NCI-H2081 (cell line): ENCODE data around the gene HEBP2.
"Not testable (repeated sequence)": the region's sequence is repeated elsewhere in the genome, so short reads cannot be mapped to it uniquely, and the experiment has no call there.

ENCODE experiments used
- DNase-seq, 2 experiments: peaks; one replicate each; lab custom pipeline; 2025; lab: John Stamatoyannopoulos, UW

The HEBP2 gene

GRCh38 chr6:138403801-138404665, at the start of gene HEBP2:
Gene HEBP2 (plus strand): TSS chr6:138404223. CDS start chr6:138404496, 273 bp downstream.
- DNase-seq: peak; percentile 92 to 93

GRCh38 chr6:138357928-138358327, 46.1 kb upstream of the HEBP2 start:
- no peak for DNase-seq

GRCh38 chr6:138368684-138369083, 35.3 kb upstream of the HEBP2 start:
- DNase-seq: not testable (repeated sequence)

GRCh38 chr6:138370631-138371451, 33.2 kb upstream of the HEBP2 start:
- no peak for DNase-seq

DNA sequence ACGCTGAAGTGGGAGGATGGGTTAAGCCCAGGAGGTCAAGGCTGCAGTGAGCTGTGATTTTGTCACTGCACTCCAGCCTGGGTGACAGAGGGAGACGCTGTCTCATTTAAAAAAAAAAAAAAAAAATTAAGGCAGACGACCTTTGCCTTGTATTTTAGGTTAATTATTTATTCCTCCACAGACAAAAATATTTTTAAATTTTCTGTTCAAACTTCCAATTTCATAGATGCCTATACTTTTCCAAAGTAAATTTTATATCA, 32.6 kb upstream of the HEBP2 start:
- DNase-seq: no peak

DNA sequence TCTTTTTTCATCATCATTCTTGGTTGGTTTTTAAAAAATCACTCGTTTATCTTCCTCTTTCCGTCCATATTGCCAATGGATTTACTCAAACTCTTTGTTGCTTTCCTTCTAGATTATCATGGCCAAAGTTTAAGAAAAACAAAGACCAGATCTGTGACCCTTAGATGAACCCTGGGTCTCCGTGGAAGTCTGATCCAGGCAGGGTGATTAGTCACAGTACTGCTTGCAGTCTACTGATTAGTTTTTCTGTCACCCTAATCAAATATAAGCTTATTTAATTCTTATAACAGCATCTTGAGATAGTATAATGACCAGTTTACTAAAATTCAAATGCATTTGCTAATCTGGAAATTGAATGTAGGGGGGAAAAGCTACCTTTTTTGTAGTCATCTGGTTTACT, 32.3 kb upstream of the HEBP2 start:
- DNase-seq: no peak

DNA sequence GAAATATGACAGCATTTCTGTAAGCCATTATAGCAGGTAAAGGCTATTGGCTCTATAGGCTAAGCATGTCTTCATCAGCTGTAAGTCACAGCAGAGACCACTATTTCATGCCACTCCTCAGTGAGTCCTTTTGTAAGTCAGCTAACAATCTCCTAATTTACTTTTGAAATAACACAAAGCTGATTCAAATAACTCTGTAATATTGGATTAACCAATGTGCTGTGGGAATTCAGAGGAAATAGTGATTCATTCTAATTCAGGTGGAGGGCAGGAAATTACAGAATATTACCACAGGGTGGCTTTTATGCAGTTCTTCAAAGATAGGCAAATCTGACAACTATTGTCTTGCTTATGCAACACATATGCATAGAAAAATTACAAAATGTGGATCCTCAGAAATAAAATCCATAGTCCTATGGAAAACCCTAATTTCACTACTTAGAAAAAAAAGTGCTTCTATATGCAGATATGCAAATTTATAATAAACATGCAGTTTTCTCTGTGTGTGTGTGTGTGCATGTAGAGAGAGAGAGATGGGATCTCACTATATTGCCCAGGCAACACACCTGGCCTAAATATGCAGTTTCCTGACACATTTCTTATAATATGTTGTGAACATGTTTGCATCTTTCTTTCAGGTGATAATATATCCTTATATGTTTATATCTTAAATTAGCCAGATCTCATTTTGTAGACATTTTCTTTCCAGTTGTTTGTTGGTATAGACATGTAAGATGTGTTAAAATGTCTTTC, 31.1 kb upstream of the HEBP2 start:
- DNase-seq: no peak

- DNase-seq: no peak
Measured at GRCh38 chr6:138374230-138374629, 29.8 kb upstream of the HEBP2 start.

DNA sequence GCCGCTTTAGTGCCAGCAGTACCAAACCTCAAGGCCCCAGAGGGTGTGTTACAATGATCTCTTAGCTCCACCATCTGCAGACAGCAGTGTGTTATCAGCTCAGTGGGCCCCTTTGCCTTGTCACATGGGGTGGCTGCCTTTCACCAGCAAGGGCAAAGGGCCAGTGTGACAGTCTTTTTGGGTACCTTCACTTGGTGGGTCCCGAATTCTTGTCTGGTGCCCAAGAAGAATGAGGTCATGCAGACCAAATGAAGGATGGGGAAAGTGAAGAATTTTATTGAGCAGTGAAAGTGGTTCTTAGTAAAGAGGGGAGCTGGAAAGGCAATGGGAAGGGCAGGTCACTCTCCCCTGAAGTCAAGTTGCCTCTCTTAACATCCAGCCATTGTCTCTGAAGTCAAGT, 29.2 kb upstream of the HEBP2 start:
- no peak for DNase-seq

- DNase-seq: no peak
Measured at GRCh38 chr6:138377042-138377441, 27.0 kb upstream of the HEBP2 start.

DNA sequence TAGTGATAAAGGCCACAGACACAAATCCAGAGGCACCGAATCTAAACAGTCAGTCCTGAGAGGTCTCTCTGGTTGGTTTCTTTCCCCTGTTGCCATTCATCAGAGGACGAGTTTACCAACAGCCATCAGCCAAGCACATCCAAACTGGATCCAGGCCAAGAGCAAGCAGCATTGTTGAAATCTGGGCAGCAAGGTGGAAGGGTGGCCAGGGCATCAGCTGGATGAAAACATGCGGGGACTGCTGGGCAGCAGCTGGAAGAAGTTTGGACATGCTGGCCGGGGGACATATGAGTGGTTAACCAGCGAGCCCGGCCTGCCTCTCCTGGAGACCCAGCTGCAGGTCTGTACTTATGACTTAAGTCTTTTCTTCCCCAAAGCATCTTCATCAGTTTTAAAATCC, 26.2 kb upstream of the HEBP2 start, which contains the start of gene SMIM28:
Gene SMIM28, plus strand, starts transcription at position 62 of the 400 bp plus-strand sequence. Its CDS starts 168 bp downstream, at position 230.
- DNase-seq: peak; percentile 17 to 38

DNA sequence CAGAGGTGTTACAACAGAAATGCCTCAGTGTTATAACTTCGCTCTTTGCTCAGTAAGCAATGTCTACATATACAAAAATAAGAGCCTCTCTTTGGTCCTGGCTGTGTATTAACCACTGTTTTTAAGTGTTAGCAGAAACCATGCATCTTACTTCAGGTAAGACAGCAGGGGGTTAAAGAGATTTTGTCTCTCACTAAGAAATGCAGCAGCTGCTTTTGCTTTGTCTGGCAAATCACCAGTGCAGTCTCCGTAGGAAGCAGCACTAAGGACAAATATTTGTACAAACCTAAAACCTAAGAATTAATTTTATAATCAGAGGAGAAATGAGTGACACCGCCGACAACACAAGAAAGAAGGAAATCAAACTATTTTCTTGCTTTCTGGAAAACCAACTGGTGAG, 25.6 kb upstream of the HEBP2 start:
- DNase-seq: peak; percentile 30 to 67

DNA sequence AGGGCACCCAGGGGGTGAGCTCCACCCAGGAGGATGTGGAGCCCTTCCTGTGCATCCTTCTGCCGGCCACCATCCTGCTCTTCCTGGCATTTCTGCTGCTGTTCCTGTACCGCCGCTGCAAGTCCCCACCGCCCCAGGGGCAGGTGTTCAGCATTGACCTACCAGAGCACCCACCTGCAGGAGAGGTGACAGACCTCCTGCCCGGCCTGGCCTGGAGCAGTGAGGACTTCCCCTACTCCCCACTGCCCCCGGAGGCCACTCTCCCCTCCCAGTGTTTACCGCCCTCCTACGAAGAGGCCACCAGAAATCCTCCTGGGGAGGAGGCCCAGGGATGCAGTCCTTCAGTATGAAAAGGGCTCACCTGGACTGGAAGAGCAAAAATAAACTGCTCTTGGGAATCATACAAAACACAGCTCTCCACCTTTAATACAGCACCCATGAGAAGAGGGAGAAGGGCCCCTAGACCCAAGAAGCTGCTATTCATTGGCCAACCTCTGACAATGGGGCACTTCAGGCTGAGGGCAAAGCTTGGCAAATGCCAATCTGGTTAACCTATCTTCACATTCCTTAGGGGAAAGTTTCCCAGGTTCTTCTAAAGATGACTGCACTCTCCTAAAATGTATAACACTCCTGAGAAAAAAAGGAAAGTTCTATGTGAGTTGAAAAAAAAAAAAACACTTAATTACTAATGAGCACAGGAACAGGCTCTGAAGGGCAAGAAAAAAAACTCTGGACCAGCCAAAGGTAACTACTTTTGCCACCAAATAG, 21.3 kb upstream of the HEBP2 start:
- no peak for DNase-seq

- DNase-seq: no peak
Measured at GRCh38 chr6:138383776-138384175, 20.2 kb upstream of the HEBP2 start.

DNA sequence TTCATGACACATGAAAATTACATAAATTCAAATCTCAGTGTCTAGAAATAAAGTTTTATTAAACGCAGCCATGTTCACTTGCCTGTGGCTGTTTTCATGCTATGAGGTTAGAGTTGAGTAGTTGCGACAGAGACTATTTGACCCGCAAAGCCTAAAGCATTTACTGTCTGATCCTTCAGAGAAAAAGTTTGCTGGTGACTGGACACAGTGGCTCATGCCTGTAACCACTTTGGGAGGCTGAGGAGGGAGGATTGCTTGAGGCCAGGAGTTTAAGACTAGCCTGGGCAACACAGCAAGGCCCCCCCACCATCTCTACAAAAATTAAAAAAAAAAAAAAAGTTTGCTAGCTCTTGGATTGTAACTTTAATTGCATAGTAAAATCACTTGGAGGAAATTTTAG, 17.1 kb upstream of the HEBP2 start:
- no peak for DNase-seq

- DNase-seq: peak; percentile 63 to 84
Measured at GRCh38 chr6:138387577-138388368, 16.2 kb upstream of the HEBP2 start.

DNA sequence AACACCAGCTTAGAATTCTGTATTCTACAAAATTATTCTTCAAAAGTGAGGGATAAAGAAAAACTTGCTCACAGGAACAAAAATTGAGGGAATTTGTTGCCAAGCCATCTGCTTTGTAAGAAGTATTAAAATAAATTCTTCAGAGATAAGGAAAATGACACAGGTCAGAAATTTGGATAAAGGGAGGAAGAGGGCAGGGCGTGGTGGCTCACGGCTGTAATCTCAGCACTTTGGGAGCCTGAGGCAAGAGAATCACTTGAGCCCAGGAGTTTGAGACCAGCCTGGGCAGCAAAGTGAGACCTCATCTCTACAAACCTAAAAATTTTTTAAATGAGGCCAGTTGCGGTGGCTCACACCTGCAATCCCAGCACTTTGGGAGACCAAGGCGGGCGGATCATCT, 14.5 kb upstream of the HEBP2 start:
- DNase-seq: no peak

- DNase-seq: no peak
Measured at GRCh38 chr6:138393871-138394783, 9.9 kb upstream of the HEBP2 start.

GRCh38 chr6:138396709-138397108, 7.3 kb upstream of the HEBP2 start:
- no peak for DNase-seq
